22Rv1 (cell line): ENCODE results near the gene KIF1C.

Experiments
- ZFX ChIP-seq: fragments of 450-650 bp; IDR thresholded peaks from 2 replicates; pipeline ENCODE4 v1.6.1; 2017; ENCODE audit warnings: antibody characterized with exemption, borderline replicate concordance
- TF ChIP-seq, protein P1 (sequence below): fragments of 450-650 bp; IDR thresholded peaks from 2 replicates; pipeline ENCODE4 v1.5.1; 2017; ENCODE audit warnings: mild to moderate bottlenecking

DNA sequence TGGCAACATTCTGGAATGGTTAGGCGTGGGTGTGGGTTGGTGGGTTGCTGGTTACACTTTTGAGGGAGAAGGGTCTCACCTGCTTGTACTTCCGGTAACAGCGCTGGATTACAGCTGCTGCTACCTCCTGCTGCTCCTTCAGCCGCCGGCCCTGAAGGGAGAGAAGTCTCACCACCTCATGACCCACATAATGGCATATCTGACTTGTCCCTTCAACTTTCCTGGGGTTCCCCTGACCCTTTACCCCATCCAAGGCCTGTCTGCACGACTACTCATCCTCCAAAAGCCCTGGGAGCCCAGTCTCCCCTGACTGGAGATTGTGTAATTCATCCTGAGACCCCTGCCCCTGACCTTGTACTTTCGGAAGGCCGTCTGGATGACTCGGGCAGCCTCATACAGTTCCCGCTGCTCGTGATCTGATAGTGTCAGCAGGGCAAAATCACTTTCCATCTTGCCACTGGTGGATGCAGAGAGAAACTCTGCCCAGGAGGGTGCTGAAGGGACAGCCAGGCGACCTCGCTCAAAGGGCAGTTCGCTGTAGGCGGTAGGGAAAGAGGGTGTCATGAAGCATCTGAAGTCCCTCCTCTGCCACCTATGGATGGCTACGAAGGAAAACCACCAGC, 28.1 kb upstream of the KIF1C start:
- TF ChIP-seq, protein P1, sequence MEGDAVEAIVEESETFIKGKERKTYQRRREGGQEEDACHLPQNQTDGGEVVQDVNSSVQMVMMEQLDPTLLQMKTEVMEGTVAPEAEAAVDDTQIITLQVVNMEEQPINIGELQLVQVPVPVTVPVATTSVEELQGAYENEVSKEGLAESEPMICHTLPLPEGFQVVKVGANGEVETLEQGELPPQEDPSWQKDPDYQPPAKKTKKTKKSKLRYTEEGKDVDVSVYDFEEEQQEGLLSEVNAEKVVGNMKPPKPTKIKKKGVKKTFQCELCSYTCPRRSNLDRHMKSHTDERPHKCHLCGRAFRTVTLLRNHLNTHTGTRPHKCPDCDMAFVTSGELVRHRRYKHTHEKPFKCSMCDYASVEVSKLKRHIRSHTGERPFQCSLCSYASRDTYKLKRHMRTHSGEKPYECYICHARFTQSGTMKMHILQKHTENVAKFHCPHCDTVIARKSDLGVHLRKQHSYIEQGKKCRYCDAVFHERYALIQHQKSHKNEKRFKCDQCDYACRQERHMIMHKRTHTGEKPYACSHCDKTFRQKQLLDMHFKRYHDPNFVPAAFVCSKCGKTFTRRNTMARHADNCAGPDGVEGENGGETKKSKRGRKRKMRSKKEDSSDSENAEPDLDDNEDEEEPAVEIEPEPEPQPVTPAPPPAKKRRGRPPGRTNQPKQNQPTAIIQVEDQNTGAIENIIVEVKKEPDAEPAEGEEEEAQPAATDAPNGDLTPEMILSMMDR = no peak
- no peak for TF ChIP-seq ZFX
